IMR-90 (cell line): ENCODE results near the gene FBXW5. TPM values are rescaled to one million over a fixed set of nuclear protein-coding genes. Genes with fewer than 3 reads are reported as not detected.

ENCODE experiments used
- ATAC-seq: fragments of 200-7000 bp; cut with Tn5 transposase; 2 replicates; pipeline ENCODE4 v1.9.1; 2020; ENCODE audit warnings: low read depth, mild to moderate bottlenecking, moderate library complexity
- BruUV-seq: library from RNA; stranded (reverse); fragments of 400-500 nt; replicated peaks from 2 replicates; lab custom pipeline; 2021; lab: Mats Ljungman, UMichigan
- CTCF ChIA-PET: fragments of 300-600 bp; formaldehyde crosslinking; extraction: SDS; loops from one replicate; lab custom pipeline; 2021; ENCODE audit warnings: antibody characterized with exemption; lab: Yijun Ruan, JAX
- POLR2A ChIA-PET: fragments of 300-600 bp; sonication (Branson Sonifier 250); formaldehyde crosslinking; loops from one replicate; lab custom pipeline; 2022; ENCODE audit warnings: antibody characterized with exemption; ENCODE audit not compliant: unreplicated experiment; lab: Charles Lee
- DNase-seq: peaks from one replicate; pipeline ENCODE4 v3.0.0; 2013
- H2AFZ ChIP-seq: replicated peaks from 2 replicates; pipeline ENCODE3; 2013; ENCODE audit warnings: low read length, mild to moderate bottlenecking; ENCODE audit not compliant: poor library complexity
- H2AK5ac ChIP-seq: 2 replicates; pipeline ENCODE4 v1.6.1; 2013; ENCODE audit warnings: low read depth, low read length, inconsistent platforms
- H2AK9ac ChIP-seq: replicated peaks from 2 replicates; pipeline ENCODE3; 2013; ENCODE audit warnings: mild to moderate bottlenecking, low read depth, low read length, moderate library complexity; ENCODE audit not compliant: poor library complexity
- H2BK120ac ChIP-seq: 2 replicates; pipeline ENCODE4 v1.6.1; 2013; ENCODE audit warnings: low read depth, low read length, inconsistent platforms
- H2BK15ac ChIP-seq: 3 replicates; pipeline ENCODE4 v1.6.1; 2013; ENCODE audit warnings: low read depth, low read length, inconsistent platforms
- H2BK20ac ChIP-seq: 2 replicates; pipeline ENCODE4 v1.6.1; 2013; ENCODE audit warnings: low read depth, mild to moderate bottlenecking, inconsistent platforms, low read length, moderate library complexity
- H2BK5ac ChIP-seq: 2 replicates; pipeline ENCODE4 v1.6.1; 2013; ENCODE audit warnings: mild to moderate bottlenecking, low read depth, low read length, inconsistent platforms; ENCODE audit not compliant: poor library complexity, severe bottlenecking
- H3K14ac ChIP-seq: replicated peaks from 2 replicates; pipeline ENCODE4 v1.6.1; 2013; ENCODE audit warnings: low read depth, low read length, inconsistent platforms
- H3K18ac ChIP-seq: 2 replicates; pipeline ENCODE4 v1.6.1; 2013; ENCODE audit warnings: low read depth, low read length, control low read depth
- H3K23ac ChIP-seq: 2 replicates; pipeline ENCODE4 v1.6.1; 2013; ENCODE audit warnings: low read depth, low read length, inconsistent platforms
- H3K27ac ChIP-seq: 2 replicates; pipeline ENCODE4 v1.5.1; 2013; ENCODE audit warnings: mild to moderate bottlenecking, control low read depth, low read length; ENCODE audit not compliant: insufficient read depth
- H3K27me3 ChIP-seq: 2 replicates; pipeline ENCODE4 v1.6.1; 2013; ENCODE audit warnings: low read length; ENCODE audit not compliant: control insufficient read depth, insufficient read depth
- H3K36me3 ChIP-seq: 2 replicates; pipeline ENCODE4 v1.6.1; 2013; ENCODE audit warnings: low read length, mixed read lengths; ENCODE audit not compliant: control insufficient read depth, insufficient read depth
- H3K4ac ChIP-seq: 2 replicates; pipeline ENCODE4 v1.6.1; 2013; ENCODE audit warnings: low read depth, low read length, inconsistent platforms
- H3K4me1 ChIP-seq: 2 replicates; pipeline ENCODE4 v1.6.1; 2013; ENCODE audit warnings: low read length, mixed read lengths; ENCODE audit not compliant: control insufficient read depth, insufficient read depth
- H3K4me2 ChIP-seq: 2 replicates; pipeline ENCODE4 v1.6.1; 2013; ENCODE audit warnings: low read depth, mild to moderate bottlenecking, control low read depth, low read length, moderate library complexity
- H3K4me3 ChIP-seq: 2 replicates; pipeline ENCODE4 v1.5.1; 2013; ENCODE audit warnings: low read depth, mild to moderate bottlenecking, control low read depth, low read length, moderate library complexity; ENCODE audit not compliant: insufficient read depth
- H3K56ac ChIP-seq: 2 replicates; pipeline ENCODE4 v1.6.1; 2013; ENCODE audit warnings: low read length, inconsistent platforms; ENCODE audit not compliant: insufficient read depth; ENCODE audit errors: extremely low read depth
- H3K79me1 ChIP-seq, 2 experiments: 2 replicates each; pipeline ENCODE4 v1.6.1; 2013; ENCODE audit warnings: low read length in 2 of 2, inconsistent platforms in 1 of 2, low read depth in 1 of 2
- H3K9ac ChIP-seq: 2 replicates; pipeline ENCODE4 v1.6.1; 2013; ENCODE audit warnings: low read depth, low read length, control low read depth
- H3K9me1 ChIP-seq: 2 replicates; pipeline ENCODE4 v1.6.1; 2013; ENCODE audit warnings: low read length, inconsistent platforms; ENCODE audit not compliant: insufficient read depth
- H3K9me3 ChIP-seq: 2 replicates; pipeline ENCODE4 v1.6.1; 2013; ENCODE audit warnings: low read length; ENCODE audit not compliant: control insufficient read depth, insufficient read depth
- H4K20me1 ChIP-seq: 2 replicates; pipeline ENCODE4 v1.6.1; 2013; ENCODE audit warnings: low read length, inconsistent platforms; ENCODE audit not compliant: insufficient read depth
- H4K5ac ChIP-seq: 2 replicates; pipeline ENCODE4 v1.6.1; 2013; ENCODE audit warnings: mild to moderate bottlenecking, low read depth, low read length, control low read depth
- H4K8ac ChIP-seq, 2 experiments: 2 replicates each; pipeline ENCODE4 v1.6.1; 2013; ENCODE audit warnings: low read depth in 2 of 2, low read length in 2 of 2, control low read depth in 1 of 2, inconsistent platforms in 1 of 2
- H4K91ac ChIP-seq: 2 replicates; pipeline ENCODE4 v1.6.1; 2013; ENCODE audit warnings: low read depth, low read length, inconsistent platforms; ENCODE audit not compliant: insufficient read depth
- BHLHE40 ChIP-seq: fragments of 150-350 bp; IDR thresholded peaks from 2 replicates; pipeline ENCODE4 v1.6.1; 2016; ENCODE audit warnings: mild to moderate bottlenecking, low read depth, low read length
- CEBPB ChIP-seq: IDR thresholded peaks from 2 replicates; pipeline ENCODE4 v1.6.1; 2012; ENCODE audit warnings: low read depth, low read length, improper control_type of control experiment
- CHD1 ChIP-seq: IDR thresholded peaks from 2 replicates; pipeline ENCODE4 v1.6.1; 2012; ENCODE audit warnings: low read depth, low read length, improper control_type of control experiment
- CTCF ChIP-seq: conservative IDR thresholded peaks from 2 replicates; pipeline ENCODE4 v1.5.1; 2012; ENCODE audit warnings: mild to moderate bottlenecking, low read depth, low read length, improper control_type of control experiment
- ELK1 ChIP-seq: fragments of 150-350 bp; IDR thresholded peaks from 2 replicates; pipeline ENCODE4 v1.6.1; 2016; ENCODE audit warnings: low read depth, mild to moderate bottlenecking, low read length, moderate library complexity, borderline replicate concordance
- MAFK ChIP-seq: IDR thresholded peaks from 2 replicates; pipeline ENCODE4 v1.6.1; 2012; ENCODE audit warnings: low read depth, low read length, improper control_type of control experiment
- NFE2L2 ChIP-seq: fragments of 150-350 bp; IDR thresholded peaks from 2 replicates; pipeline ENCODE4 v1.6.1; 2016; ENCODE audit warnings: low read depth, mild to moderate bottlenecking, low read length
- RAD21 ChIP-seq: IDR thresholded peaks from 2 replicates; pipeline ENCODE4 v1.6.1; 2012; ENCODE audit warnings: low read length, improper control_type of control experiment
- RCOR1 ChIP-seq: IDR thresholded peaks from 2 replicates; pipeline ENCODE4 v1.6.1; 2012; ENCODE audit warnings: mild to moderate bottlenecking, low read length, improper control_type of control experiment; ENCODE audit not compliant: insufficient replicate concordance
- RFX5 ChIP-seq: IDR thresholded peaks from 2 replicates; pipeline ENCODE4 v1.8.0; 2012; ENCODE audit warnings: low read depth, mild to moderate bottlenecking, low read length, moderate library complexity
- SMC3 ChIP-seq: fragments of 150-350 bp; IDR thresholded peaks from 2 replicates; pipeline ENCODE4 v1.6.1; 2016; ENCODE audit warnings: low read depth, mild to moderate bottlenecking, antibody characterized with exemption, low read length, moderate library complexity
- WGBS, 2 experiments: methylation state at CpG; one replicate each; pipeline versions ENCODE4 v1.1.5 to v1.1.7; 2013; ENCODE audit warnings: missing lambda C conversion rate in 2 of 2; ENCODE audit not compliant: insufficient read length in 1 of 2; ENCODE audit errors: extremely low coverage in 2 of 2; 5-methylcytosine and 5-hydroxymethylcytosine counted together
- dilution Hi-C: fragments of 300-500 bp; cut with HindIII; formaldehyde crosslinking; loops from one replicate; pipeline ENCODE4 v1.14.3; 2018; ENCODE audit warnings: low sequenced_read_pairs; ENCODE audit not compliant: unreplicated experiment
- in situ Hi-C: fragments of 300-500 bp; cut with MboI; formaldehyde crosslinking; loops from 3 replicates; pipeline ENCODE4 v1.14.3; 2019; ENCODE audit warnings: low sequenced_read_pairs, inconsistent platforms, mixed read lengths
- intact Hi-C: fragments of 100-400 bp; cut with micrococcal nuclease; formaldehyde crosslinking; loops from 2 replicates; pipeline ENCODE4 v1.10.0; 2022
- polyA plus RNA-seq, 3 experiments: library from polyadenylated mRNA; depleted of rRNA; stranded (reverse); fragments of >200 nt; gene quantifications; 2 replicates each; pipeline ENCODE4 v1.2.3, GENCODE V29; 2012; ENCODE audit warnings: low replicate concordance in 1 of 3
- total RNA-seq: library from RNA; depleted of rRNA; stranded (reverse); fragments of >200 nt; gene quantifications from 2 replicates; pipeline ENCODE4 v1.2.3, GENCODE V29; 2012
- TF ChIP-seq, protein P1 (sequence below): fragments of 150-350 bp; IDR thresholded peaks from 2 replicates; pipeline ENCODE4 v1.6.1; 2017; ENCODE audit warnings: mild to moderate bottlenecking, antibody characterized with exemption, low read length, low read depth

The FBXW5 gene
- total and polyA plus RNA-seq, 2 of the 4 experiments (the other 2 are of a cell fraction) = 65.1 to 80.2 TPM

DNA sequence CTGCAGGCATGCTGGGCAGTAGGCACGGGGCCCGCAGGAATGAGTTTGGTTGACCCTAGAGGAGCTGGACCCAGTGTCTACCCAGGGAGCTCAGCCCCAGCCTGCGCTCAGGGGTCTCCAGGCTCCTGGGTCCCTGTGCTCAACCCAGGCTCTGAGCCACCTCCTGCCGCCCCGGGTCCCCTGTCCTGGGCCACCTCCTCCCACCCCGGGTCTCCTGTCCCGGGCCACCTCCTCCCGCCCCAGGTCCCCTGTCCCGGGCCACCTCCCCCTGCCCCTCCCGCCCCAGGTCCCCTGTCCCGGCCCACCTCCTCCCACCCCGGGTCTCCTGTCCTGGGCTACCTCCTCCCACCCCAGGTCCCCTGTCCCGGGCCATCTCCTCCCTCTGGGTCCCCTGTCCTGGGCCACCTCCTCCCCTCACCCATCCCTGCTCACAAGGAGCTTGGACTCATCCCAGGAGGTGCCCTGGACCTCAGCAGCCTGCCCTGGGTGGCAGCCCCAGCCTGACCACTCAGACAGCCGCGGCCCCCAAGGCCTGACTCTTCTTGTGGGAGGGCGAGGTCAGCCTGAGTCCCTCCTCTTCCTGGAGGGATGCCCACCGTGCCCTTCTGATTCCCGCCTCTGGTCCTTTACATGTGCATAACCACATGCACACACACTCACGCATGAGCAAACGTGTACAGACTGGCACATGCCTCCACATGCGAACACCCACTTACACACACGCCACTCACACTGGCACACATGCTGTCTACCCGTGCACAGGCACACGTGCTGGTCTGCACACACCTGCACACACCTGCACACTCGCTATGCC is 9.9 kb upstream of the FBXW5 start (continued):
- TF ChIP-seq RCOR1 = no peak

- dilution Hi-C loops (no loop called here), intact Hi-C loops (no loop called here), in situ Hi-C loops (no loop called here)
- POLR2A ChIA-PET = no interaction called here
- Histone ChIP-seq H4K91ac (no peak overlapping the region), H3K27ac (no peak overlapping the region), H3K79me1 (no peaks in the 10 kb centered on the region), H3K4me3 (no peak overlapping the region), H2AK5ac (no peak overlapping the region), H3K18ac (no peak overlapping the region), H3K9ac (no peak overlapping the region), H3K23ac (no peak overlapping the region), H3K14ac (no peak overlapping the region), H3K4me2 (no peak overlapping the region), H3K4ac (no peak overlapping the region), H3K36me3 (no peaks in the 10 kb centered on the region), H3K27me3 (peaks cover 18% of the 10 kb centered on the region; the same call in 1 of the 2 replicates), H2BK5ac (no peak overlapping the region), H2AK9ac (no peak overlapping the region), H3K56ac (no peak overlapping the region), H4K8ac (no peak overlapping the region), H2BK15ac (no peak overlapping the region), H2BK20ac (no peak overlapping the region), H3K9me1 (no peaks in the 10 kb centered on the region), H3K4me1 (no peaks in the 10 kb centered on the region; the same call in 1 of the 2 replicates), H4K5ac (no peak overlapping the region), H4K20me1 (no peaks in the 10 kb centered on the region), H3K9me3 (peaks cover 3% of the 10 kb centered on the region), H2BK120ac (no peak overlapping the region), H2AFZ (no peak overlapping the region)
- CTCF ChIA-PET = no interaction called here
- WGBS, 2 experiments = 58% methylated on average over 10 of the region's 19 CpGs; no CpG with 5 or more reads in 1 of the 2 experiments
- ATAC-seq (no peak), DNase-seq (no peak)
- BruUV-seq = no TSS peak
- TF ChIP-seq ELK1 (no peak), SMC3 (no peak), CEBPB (no peak), CTCF (no peak), RCOR1 (no peak), BHLHE40 (no peak), NFE2L2 (no peak), CHD1 (no peak), MAFK (no peak), RAD21 (no peak), RFX5 (no peak)
- TF ChIP-seq, protein P1, sequence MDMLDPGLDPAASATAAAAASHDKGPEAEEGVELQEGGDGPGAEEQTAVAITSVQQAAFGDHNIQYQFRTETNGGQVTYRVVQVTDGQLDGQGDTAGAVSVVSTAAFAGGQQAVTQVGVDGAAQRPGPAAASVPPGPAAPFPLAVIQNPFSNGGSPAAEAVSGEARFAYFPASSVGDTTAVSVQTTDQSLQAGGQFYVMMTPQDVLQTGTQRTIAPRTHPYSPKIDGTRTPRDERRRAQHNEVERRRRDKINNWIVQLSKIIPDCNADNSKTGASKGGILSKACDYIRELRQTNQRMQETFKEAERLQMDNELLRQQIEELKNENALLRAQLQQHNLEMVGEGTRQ = no peak
These were observed 9.3 kb upstream of the FBXW5 start for GRCh38 chr9:136953771-136954269.
